Caco-2 (cell line): ENCODE results near the gene CPN2. TPM values are rescaled to one million over a fixed set of nuclear protein-coding genes. Genes with fewer than 3 reads are reported as not detected.

Experiments
- BruUV-seq: library from RNA; stranded (reverse); fragments of 400-500 nt; replicated peaks from 2 replicates; lab custom pipeline; 2021; lab: Mats Ljungman, UMichigan
- CTCF ChIA-PET: fragments of 300-600 bp; sonication (Branson Sonifier 250); formaldehyde crosslinking; loops from one replicate; lab custom pipeline; 2022; ENCODE audit warnings: antibody characterized with exemption; lab: Charles Lee
- POLR2A ChIA-PET: fragments of 300-600 bp; sonication (Branson Sonifier 250); formaldehyde crosslinking; loops from one replicate; lab custom pipeline; 2022; ENCODE audit warnings: antibody characterized with exemption; lab: Charles Lee
- DNase-seq, 2 experiments: peaks; one replicate each; pipeline versions ENCODE4 v3.0.0 to v3.0.0-alpha.2; 2020 to 2022
- H3K27me3 ChIP-seq: replicated peaks from 2 replicates; pipeline ENCODE4 v1.6.0; 2011; ENCODE audit warnings: low read length; ENCODE audit not compliant: control insufficient read depth, insufficient read depth
- H3K36me3 ChIP-seq: 2 replicates; pipeline ENCODE4 v1.5.1; 2011; ENCODE audit warnings: low read length; ENCODE audit not compliant: control insufficient read depth, insufficient read depth
- H3K4me1 ChIP-seq: fragments of 250-450 bp; sonication (Bioruptor Pico); 2 replicates; pipeline ENCODE4 v1.5.1; 2020; ENCODE audit warnings: mild to moderate bottlenecking
- H3K4me3 ChIP-seq: 2 replicates; pipeline ENCODE4 v1.5.1; 2011; ENCODE audit warnings: low read depth, mild to moderate bottlenecking, control low read depth, low read length
- H3K9me3 ChIP-seq: fragments of 250-450 bp; sonication (Bioruptor Pico); 2 replicates; pipeline ENCODE4 v1.5.1; 2020; ENCODE audit warnings: mild to moderate bottlenecking, moderate library complexity
- H3K27ac Mint-ChIP-seq: one replicate; pipeline ENCODE4 v1.8.0; 2022; ENCODE audit warnings: mixed read lengths; ENCODE audit not compliant: unreplicated experiment
- H3K27me3 Mint-ChIP-seq: one replicate; pipeline ENCODE4 v1.8.0; 2022; ENCODE audit warnings: mixed read lengths; ENCODE audit not compliant: insufficient read depth, unreplicated experiment
- H3K36me3 Mint-ChIP-seq: one replicate; pipeline ENCODE4 v1.8.0; 2022; ENCODE audit warnings: mild to moderate bottlenecking, mixed read lengths; ENCODE audit not compliant: insufficient read depth, unreplicated experiment
- H3K4me1 Mint-ChIP-seq: one replicate; pipeline ENCODE4 v1.8.0; 2022; ENCODE audit warnings: low read depth, mixed read lengths; ENCODE audit not compliant: unreplicated experiment
- H3K4me3 Mint-ChIP-seq: one replicate; pipeline ENCODE4 v1.8.0; 2022; ENCODE audit warnings: mild to moderate bottlenecking, moderate library complexity, mixed read lengths; ENCODE audit not compliant: unreplicated experiment
- H3K9me3 Mint-ChIP-seq: one replicate; pipeline ENCODE4 v1.8.0; 2022; ENCODE audit warnings: mixed read lengths; ENCODE audit not compliant: unreplicated experiment
- CTCF ChIP-seq, 2 experiments: fragments of 200-600 bp in 1 of 2; IDR thresholded peaks; 1 replicate in 1 of 2; 2 replicates in 1 of 2; pipeline versions ENCODE4 v1.5.1 to v1.8.0; 2011 to 2022; ENCODE audit warnings: antibody characterized with exemption in 1 of 2, control low read depth in 1 of 2, inconsistent platforms in 1 of 2, low read depth in 1 of 2, low read length in 1 of 2, mild to moderate bottlenecking in 1 of 2, moderate library complexity in 1 of 2; ENCODE audit not compliant: insufficient read depth in 1 of 2, severe bottlenecking in 1 of 2, unreplicated experiment in 1 of 2
- intact Hi-C: fragments of 100-400 bp; cut with micrococcal nuclease; formaldehyde crosslinking; loops from one replicate; pipeline ENCODE4 v1.10.0; 2022; ENCODE audit not compliant: unreplicated experiment
- total RNA-seq: library from RNA; stranded (reverse); gene quantifications from 2 replicates; pipeline ENCODE4 v1.2.3, GENCODE V29; 2022

The CPN2 gene
- total RNA-seq, 1 experiment from 2014 or later = not detected

GRCh38 chr3:194364652-194365434, 13.7 kb upstream of the CPN2 start:
- Mint-ChIP-seq H3K36me3 (no peaks in the 10 kb centered on the region), H3K4me3 (no peak overlapping the region), H3K9me3 (no peaks in the 10 kb centered on the region), H3K27ac (no peak overlapping the region), H3K4me1 (peaks cover 2% of the 10 kb centered on the region), H3K27me3 (no peaks in the 10 kb centered on the region)
- Histone ChIP-seq H3K4me3 (no peak overlapping the region), H3K27me3 (no peaks in the 10 kb centered on the region), H3K36me3 (no peaks in the 10 kb centered on the region), H3K4me1 (peaks cover 7% of the 10 kb centered on the region; the same call in 1 of the 2 replicates), H3K9me3 (no peaks in the 10 kb centered on the region)
- ChIA-PET CTCF (interaction anchor here (0.7 kb wide), 1 partner anchor 230 kb away, joined by 3 read pairs; no protein-coding TSS in a partner anchor), POLR2A (no interaction called here)
- DNase-seq = no peak
- no peak for TF ChIP-seq CTCF (IDR thresholded peaks at IDR 0.05; ENCODE audit: insufficient read depth in 1 of 2, low read depth in 1 of 2, low read length in 1 of 2, severe bottlenecking in 1 of 2, unreplicated experiment in 1 of 2)
- no TSS peak for BruUV-seq
- intact Hi-C loops = loop anchor here (5.0 kb wide), 1 partner anchor 37 kb away; no protein-coding TSS in a partner anchor

- Mint-ChIP-seq H3K27me3 (no peaks in the 10 kb centered on the region), H3K9me3 (no peaks in the 10 kb centered on the region), H3K27ac (no peak overlapping the region), H3K36me3 (no peaks in the 10 kb centered on the region), H3K4me3 (no peak overlapping the region), H3K4me1 (no peaks in the 10 kb centered on the region)
- ChIA-PET POLR2A (no interaction called here), CTCF (no interaction called here)
- intact Hi-C loops = no loop called here
- Histone ChIP-seq H3K4me3 (no peak overlapping the region), H3K4me1 (peaks cover under 1% of the 10 kb centered on the region; the same call in 1 of the 2 replicates), H3K36me3 (no peaks in the 10 kb centered on the region), H3K9me3 (no peaks in the 10 kb centered on the region), H3K27me3 (no peaks in the 10 kb centered on the region)
- TF ChIP-seq CTCF (IDR thresholded peaks at IDR 0.05; ENCODE audit: insufficient read depth in 1 of 2, low read depth in 1 of 2, low read length in 1 of 2, severe bottlenecking in 1 of 2, unreplicated experiment in 1 of 2) = no peak
- BruUV-seq = no TSS peak
- DNase-seq = no peak
These were observed 13.2 kb upstream of the CPN2 start for GRCh38 chr3:194364314-194364651.

GRCh38 chr3:194360568-194360967, 9.4 kb upstream of the CPN2 start:
- no peak overlapping the region for H3K27ac Mint-ChIP-seq
- no peaks in the 10 kb centered on the region for H3K9me3 Mint-ChIP-seq
- no peak for TF ChIP-seq CTCF (IDR thresholded peaks at IDR 0.05; ENCODE audit: insufficient read depth in 1 of 2, low read depth in 1 of 2, low read length in 1 of 2, severe bottlenecking in 1 of 2, unreplicated experiment in 1 of 2)
- no peak overlapping the region for H3K4me3 Mint-ChIP-seq
- H3K27me3 Mint-ChIP-seq = no peaks in the 10 kb centered on the region
- H3K4me1 ChIP-seq = no peaks in the 10 kb centered on the region
- H3K9me3 ChIP-seq = no peaks in the 10 kb centered on the region
- POLR2A ChIA-PET = no interaction called here
- no peaks in the 10 kb centered on the region for H3K36me3 Mint-ChIP-seq
- H3K36me3 ChIP-seq = no peaks in the 10 kb centered on the region
- BruUV-seq = no TSS peak
- DNase-seq = no peak
- H3K4me1 Mint-ChIP-seq = no peaks in the 10 kb centered on the region
- intact Hi-C loops = no loop called here
- no peaks in the 10 kb centered on the region for H3K27me3 ChIP-seq
- no peak overlapping the region for H3K4me3 ChIP-seq
- CTCF ChIA-PET = no interaction called here
